GM21786 (cell line): Measurements from ENCODE around the gene IGFALS.
A peak's percentile ranks its signal among the peaks of the same experiment; 100 is the strongest.

Experiments used
- ATAC-seq: cut with Tn5 transposase; IDR thresholded peaks from one replicate; pipeline ENCODE4 v1.9.1; 2021; ENCODE audit not compliant: unreplicated experiment

Gene IGFALS

DNA sequence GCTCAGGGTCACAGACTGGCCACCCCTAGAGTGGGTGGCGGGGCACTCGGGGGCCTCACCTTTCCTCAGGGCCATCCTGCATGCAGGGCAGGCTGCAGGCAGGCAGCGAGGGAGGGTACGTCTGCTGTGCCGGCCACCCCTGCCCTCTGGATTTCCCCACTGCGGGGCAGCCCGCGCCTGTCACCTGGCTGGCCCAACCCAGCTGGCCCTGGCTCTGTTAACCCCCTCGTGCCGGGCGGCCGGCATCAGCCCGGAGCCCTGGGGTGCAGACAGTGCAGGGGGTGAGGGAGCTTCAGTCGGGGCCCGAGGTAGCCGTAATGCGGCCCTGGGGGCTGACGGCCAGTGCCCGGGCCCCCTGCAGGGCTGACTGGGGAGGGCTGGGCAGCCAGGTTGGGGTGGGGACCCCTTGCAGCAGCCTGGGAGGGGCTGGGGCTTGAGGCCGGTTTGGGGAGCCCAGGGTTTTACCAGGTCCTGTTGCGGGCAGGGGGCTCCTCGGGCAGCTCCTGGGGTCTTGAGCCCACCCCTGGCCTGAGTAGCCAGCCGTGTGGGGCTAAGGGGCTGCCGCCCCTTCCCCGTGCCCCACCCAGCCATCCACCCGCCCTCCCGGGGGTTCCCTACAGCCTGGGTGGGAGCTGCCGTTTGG lies at the start of gene IGFALS:
Gene IGFALS, minus strand, starts transcription at position 128 of the 643 bp plus-strand sequence. Its CDS starts 53 bp downstream, at position 75.
- ATAC-seq = no peak

DNA sequence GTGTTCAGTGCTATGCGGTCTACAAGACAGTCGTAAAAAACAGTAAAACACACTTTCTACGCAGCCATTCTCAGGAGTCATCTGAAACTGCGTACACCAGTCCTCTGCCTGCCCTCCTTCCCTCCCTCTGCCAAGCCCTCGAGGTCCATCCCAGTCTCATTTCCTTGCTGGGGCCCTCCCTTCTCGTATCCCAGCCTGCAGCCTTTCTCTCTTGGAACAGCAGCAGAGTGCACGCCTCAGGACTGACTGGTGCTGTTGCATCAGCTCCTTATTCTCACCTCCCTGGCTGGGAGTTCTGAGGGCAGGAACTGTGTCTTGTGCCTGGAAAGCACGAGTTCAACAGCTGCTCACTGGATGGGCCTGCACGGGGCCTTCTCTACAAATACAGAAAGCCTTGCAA lies 46.0 kb upstream of the IGFALS start:
- ATAC-seq = no peak

- ATAC-seq = no peak
Observed at GRCh38 chr16:1834096-1834495, 40.6 kb upstream of the IGFALS start.

- ATAC-seq = no peak
Observed at GRCh38 chr16:1832838-1833454, 39.4 kb upstream of the IGFALS start.

DNA sequence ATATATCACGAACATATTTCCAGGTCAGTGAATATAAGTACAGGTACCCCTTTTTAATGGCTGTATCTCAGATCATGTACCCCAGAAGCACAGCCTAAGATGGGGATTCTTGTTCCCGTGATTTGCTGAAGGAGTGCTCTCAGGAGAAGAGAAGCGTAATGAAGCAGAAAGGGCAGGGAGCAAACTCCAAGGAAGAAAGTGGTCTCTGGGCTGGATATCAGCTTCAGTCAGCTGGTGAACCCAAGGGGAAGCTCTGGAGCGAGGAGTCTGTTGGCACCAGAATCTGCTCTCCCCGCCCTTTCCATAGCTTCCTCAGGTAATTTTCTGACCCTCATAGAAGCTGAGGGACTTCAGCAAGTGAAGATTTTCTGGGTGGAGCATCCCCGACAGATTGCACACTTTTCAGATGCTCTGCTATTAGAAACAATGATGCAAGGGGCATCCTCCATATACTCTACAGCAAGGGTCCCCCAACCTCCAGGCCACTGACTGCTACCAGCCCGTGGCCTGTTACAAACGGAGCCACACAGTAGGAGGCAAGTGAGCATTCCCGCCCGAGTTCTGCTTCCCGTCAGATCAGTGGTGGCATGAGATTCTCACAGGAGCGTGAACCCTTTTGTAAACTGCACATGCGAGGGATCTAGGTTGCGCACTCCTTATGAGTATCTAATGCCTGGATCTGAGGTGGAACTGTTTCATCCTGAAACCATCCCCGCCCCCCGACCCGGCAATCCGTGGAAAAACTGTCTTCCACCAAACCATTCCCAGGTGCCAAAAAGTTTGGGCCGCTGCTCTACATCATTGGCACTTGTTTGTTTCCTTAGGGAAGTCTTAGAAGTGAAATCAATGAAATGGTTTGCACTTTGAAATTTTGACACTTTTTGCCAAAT lies 37.9 kb upstream of the IGFALS start:
- ATAC-seq = no peak

DNA sequence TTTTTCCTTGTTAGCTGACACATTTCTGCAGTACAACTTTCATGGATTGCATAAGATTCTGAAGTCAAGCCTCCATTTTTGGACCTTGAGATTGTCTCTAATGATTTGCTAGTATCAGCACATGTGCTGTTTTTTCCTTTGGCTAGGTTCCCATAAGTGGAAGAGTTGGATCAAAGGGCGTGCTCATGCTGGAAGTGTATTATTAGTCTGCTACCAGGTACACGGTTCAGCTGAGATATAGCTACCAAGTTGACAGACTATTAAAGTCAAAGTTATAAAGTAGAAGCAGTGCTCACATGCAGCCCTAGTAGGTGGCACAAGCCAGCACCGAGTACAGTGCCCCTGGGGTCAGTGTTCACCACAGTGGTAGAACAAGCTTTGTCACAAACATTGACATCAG lies 36.7 kb upstream of the IGFALS start:
- ATAC-seq = no peak

DNA sequence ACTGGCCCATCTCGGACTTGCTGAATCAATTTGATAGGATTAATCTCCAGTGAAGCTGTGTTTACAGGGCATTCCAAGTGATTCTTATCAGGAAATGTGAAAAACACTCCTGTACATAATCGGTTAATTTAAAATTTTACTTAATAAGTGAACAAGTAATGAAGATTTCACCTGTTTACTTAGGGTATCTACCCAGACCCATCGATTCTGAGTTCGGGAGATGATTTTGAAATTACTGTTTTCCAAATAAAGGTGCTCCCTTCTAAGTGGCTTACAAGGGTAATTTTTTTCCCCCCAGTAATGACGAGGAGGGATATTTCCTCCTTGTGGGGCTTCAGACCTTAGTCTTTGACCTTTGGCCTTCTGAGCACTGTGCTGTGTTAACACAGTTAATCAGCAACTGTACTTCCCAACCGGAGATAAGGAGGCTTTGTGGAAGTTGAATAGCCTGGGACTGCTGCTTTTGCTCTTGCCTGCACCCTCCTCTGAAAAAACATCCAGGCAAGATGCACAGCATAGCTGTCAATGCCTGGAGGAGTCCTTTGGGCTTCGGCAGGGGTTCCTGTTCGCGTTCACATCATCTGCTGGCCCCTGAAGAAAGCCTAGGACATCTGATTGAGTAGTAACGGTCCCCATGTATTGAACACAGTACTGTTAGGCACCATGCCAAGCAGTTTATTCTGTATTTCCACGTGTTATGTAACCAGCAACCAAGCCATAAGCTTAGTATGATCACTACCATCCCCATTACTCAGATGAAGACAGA lies 35.3 kb upstream of the IGFALS start:
- no peak for ATAC-seq

DNA sequence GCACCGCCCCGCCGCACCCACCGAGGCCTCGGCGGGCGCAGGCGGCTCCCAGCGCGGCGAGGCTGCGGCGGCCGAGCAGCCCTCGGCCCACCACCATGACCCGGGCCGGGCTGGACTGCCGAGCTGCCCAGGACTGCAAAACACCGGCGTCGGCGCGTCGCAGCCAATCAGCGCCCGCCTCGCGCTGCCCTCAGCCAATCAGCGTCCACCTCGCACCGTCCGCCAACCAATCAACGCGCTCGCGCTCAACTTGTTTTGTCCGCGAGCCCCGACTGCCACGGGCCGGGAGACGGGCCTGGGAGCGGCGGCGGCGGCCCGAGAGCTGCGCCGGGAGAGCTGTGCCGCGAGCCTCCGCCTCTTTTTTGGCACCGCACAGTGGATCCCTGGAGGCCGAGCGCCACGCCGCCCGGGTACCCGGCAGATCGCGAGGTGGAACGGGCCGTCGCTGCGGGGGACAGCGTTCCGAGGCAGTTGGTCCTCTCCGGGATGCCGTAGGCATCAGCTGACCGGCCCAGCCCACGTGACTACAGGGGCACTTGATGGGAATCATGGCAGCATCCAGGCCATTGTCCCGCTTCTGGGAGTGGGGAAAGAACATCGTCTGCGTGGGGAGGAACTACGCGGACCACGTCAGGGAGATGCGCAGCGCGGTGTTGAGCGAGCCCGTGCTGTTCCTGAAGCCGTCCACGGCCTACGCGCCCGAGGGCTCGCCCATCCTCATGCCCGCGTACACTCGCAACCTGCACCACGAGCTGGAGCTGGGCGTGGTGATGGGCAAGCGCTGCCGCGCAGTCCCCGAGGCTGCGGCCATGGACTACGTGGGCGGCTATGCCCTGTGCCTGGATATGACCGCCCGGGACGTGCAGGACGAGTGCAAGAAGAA lies 33.4 kb upstream of the IGFALS start, which contains the start of the genes FAHD1 and HAGH:
Gene FAHD1, plus strand, starts transcription at position 516 of the 883 bp plus-strand sequence. Its CDS starts 33 bp downstream, at position 549.
Gene HAGH, minus strand, starts transcription at position 135 of the 883 bp plus-strand sequence. Its CDS starts 38 bp downstream, at position 97.
- peak; percentile 72 for ATAC-seq

GRCh38 chr16:1825864-1826690 lies 32.6 kb upstream of the IGFALS start:
- peak; percentile 46 for ATAC-seq

- no peak for ATAC-seq
Observed at GRCh38 chr16:1825381-1825863, 31.9 kb upstream of the IGFALS start.

DNA sequence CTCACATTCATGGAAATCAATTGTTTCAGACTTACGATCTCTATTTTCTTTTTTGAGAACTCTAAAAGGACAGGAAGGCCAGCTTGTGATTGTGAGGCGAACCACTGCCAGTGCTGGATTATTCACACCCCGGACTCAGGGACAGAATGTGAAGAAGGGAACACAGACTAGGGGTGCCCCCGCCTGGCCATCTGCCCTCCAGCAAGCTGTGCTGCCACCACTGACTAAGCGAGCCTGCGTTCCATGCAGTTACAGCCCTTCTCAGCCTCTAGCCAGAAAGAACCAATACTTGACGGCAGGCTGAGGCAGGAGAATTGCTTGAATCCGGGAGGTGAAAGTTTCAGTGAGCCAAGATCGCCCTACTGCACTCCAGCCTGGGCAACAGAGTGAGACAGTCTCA lies 30.3 kb upstream of the IGFALS start:
- ATAC-seq = no peak

- no peak for ATAC-seq
Observed at GRCh38 chr16:1822801-1823200, 29.3 kb upstream of the IGFALS start.

GRCh38 chr16:1821861-1822611 lies 28.5 kb upstream of the IGFALS start:
- no peak for ATAC-seq

DNA sequence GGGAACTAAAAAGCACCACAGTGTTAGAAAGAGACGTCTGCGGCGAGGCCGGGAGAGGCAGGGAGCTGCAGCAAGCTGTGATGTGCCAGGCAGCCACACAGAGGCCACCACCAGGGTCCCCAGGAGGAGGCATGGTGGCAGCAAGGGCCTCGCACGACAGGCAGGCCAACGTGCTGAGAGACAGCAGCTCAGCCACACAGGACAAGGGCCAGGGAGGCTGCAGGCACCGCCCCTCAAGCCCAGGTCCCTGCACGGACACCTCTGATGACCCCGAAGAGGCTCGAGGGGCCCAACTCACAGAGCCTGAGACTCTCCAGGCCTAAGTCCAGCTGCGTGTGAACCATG lies 27.4 kb upstream of the IGFALS start:
- no peak for ATAC-seq

DNA sequence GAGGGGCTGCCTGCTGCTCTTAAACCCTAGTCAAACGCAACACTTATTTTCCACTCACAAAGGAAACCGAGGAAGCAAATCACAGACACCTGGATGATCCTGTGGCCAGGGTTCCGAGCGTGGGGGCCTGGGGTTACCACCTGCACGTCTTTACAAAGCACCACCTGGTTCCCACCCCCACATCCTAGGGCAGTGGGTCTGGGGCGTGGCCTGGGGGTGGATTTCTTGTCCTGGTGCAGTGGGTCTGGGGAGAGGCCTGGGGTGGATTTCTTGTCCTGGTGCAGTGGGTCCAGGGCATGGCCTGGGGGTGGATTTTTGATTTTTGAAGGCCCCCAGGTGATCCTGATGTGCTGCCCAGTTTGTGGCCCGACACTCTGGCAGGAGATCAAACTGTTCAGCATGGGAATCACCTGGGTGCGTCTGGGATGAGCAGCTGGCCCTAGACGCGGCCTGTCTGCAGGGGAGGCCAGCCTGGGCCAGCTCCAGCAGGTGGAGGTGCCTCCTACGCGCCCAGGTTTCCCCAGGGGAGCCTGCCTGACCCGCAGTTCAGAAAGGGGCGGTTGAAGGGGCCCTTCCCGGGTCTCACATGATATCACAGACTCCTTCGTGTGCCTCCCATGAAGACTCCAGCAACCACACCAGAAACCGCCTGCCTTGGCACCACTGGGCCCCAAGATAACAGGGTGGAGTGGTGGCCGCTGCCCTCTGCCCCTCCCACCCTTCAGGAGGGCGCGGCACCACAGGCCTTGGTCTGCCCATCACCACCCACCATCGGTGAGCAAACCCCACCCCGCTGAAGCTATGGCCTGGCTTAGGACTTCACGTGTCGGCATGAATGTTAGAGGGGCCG lies 26.8 kb upstream of the IGFALS start:
- no peak for ATAC-seq

DNA sequence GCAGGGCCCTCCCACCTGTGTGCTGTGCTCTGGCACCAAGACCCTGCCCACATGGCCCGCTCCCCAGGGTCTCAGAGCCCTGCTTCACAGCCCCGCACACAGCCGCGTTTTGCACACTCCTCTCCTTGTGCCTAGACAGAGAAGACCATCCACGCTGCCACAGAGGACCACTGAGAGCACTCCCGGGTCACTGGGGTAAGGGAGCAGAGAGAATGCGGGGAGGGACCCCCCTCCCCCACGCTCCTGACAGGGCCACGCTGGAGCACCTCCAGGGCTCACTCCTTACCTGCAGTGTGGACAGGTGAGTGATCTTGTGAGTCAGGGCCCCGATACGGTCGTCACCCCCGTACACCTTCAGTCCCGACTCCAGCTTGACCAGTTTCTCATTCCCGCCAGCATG lies 26.1 kb upstream of the IGFALS start:
- no peak for ATAC-seq

- ATAC-seq = no peak
Observed at GRCh38 chr16:1818873-1819525, 25.5 kb upstream of the IGFALS start.
